Erythroblast (primary cell): ENCODE data around the gene PCDH9.

Experiments
- GATA1 ChIP-seq: IDR thresholded peaks from 2 replicates; pipeline ENCODE4 v1.6.1; 2011; ENCODE audit warnings: low read depth, mild to moderate bottlenecking, control low read depth, low read length, moderate library complexity
- POLR2A ChIP-seq: IDR thresholded peaks from 2 replicates; pipeline ENCODE4 v1.6.1; 2011; ENCODE audit warnings: mild to moderate bottlenecking, low read length

- TF ChIP-seq POLR2A, result no peak
- TF ChIP-seq GATA1, result no peak
Observed at GRCh38 chr13:67018775-67019174, 211.4 kb downstream of the PCDH9 start.
